Thoracic aorta (tissue), 2 donors: Measurements from ENCODE around the gene SPATS1. TPM values are rescaled to one million over a fixed set of nuclear protein-coding genes. Genes with fewer than 3 reads are reported as not detected.
A peak's percentile ranks its signal among the peaks of the same experiment; 100 is the strongest.

Source experiments
- ATAC-seq: fragments of 150-250 bp; one replicate; pipeline ENCODE4 v1.8.0; 2017; ENCODE audit warnings: low read depth; ENCODE audit not compliant: insufficient number of reproducible peaks, low FRiP score
- DNase-seq: peaks from one replicate; pipeline ENCODE4 v3.0.0-alpha.2; 2020; ENCODE audit warnings: low spot score
- H3K27ac ChIP-seq, 2 donors: fragments of 200-600 bp; sonication (generic); 1 replicate in 1 of 2; 2 replicates in 1 of 2; pipeline ENCODE4 v1.5.1; 2016; ENCODE audit warnings: mild to moderate bottlenecking in 2 of 2, moderate library complexity in 2 of 2
- H3K27me3 ChIP-seq: fragments of 200-600 bp; sonication (generic); replicated peaks from 2 replicates; pipeline ENCODE4 v1.6.0; 2016; ENCODE audit warnings: mild to moderate bottlenecking; ENCODE audit not compliant: insufficient read depth
- H3K36me3 ChIP-seq: fragments of 200-600 bp; sonication (generic); one replicate; pipeline ENCODE4 v1.5.1; 2016
- H3K4me1 ChIP-seq, 2 donors: fragments of 200-600 bp; sonication (generic); 1 replicate in 1 of 2; 2 replicates in 1 of 2; pipeline versions ENCODE4 v1.5.1 to v1.6.0; 2016; ENCODE audit warnings: low read depth in 2 of 2, mild to moderate bottlenecking in 1 of 2; ENCODE audit not compliant: control insufficient read depth in 1 of 2
- H3K4me3 ChIP-seq: fragments of 200-600 bp; sonication (generic); 2 replicates; pipeline ENCODE4 v1.5.1; 2016; ENCODE audit warnings: mild to moderate bottlenecking
- H3K9me3 ChIP-seq: fragments of 200-600 bp; sonication (generic); 2 replicates; pipeline ENCODE4 v1.5.1; 2016
- CTCF ChIP-seq: fragments of 200-600 bp; sonication (generic); IDR thresholded peaks from one replicate; pipeline ENCODE4 v1.5.1; 2019; ENCODE audit warnings: antibody characterized with exemption
- total RNA-seq, 2 donors: library from RNA; depleted of rRNA; stranded (reverse); fragments of >200 nt; gene quantifications; one replicate each; pipeline versions ENCODE4 v1.1.0 to v1.2.3, GENCODE V29; 2016

Gene SPATS1
- total RNA-seq, 2 donors from 2014 or later, result not detected

DNA sequence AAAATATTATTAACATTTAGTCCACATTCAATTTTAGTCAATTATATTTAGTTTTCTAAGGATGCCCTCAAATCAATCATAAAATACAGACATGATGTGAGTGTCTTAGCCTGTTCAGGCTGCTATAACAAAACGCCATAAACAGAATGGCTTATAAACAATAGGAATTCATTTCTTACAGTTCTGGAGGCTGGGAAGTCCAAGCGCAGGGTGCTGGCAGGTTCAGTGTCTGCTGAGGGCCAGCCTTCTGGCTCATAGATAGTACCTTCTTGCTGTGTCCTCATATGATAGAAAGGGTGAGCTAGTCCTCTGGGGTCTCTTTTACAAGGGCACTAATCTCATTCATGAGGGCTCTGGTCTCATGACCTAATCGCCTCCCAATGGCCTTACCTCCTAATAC is 35.0 kb downstream of the SPATS1 start:
- Histone ChIP-seq H3K4me3 (no peak overlapping the region), H3K4me1 (no peaks in the 10 kb centered on the region), H3K27me3 (no peaks in the 10 kb centered on the region), H3K36me3 (no peaks in the 10 kb centered on the region), H3K27ac (no peak overlapping the region), H3K9me3 (no peaks in the 10 kb centered on the region)
- ATAC-seq (no peak), DNase-seq (no peak)
- TF ChIP-seq CTCF, result no peak

- DNase-seq (no peak), ATAC-seq (no peak)
- no peak for TF ChIP-seq CTCF
- Histone ChIP-seq H3K4me3 (no peak overlapping the region), H3K27me3 (no peaks in the 10 kb centered on the region), H3K9me3 (no peaks in the 10 kb centered on the region), H3K27ac (no peak overlapping the region), H3K4me1 (no peaks in the 10 kb centered on the region), H3K36me3 (no peaks in the 10 kb centered on the region)
Observed at GRCh38 chr6:44377971-44378370, 35.5 kb downstream of the SPATS1 start.

GRCh38 chr6:44381739-44382138 is 39.3 kb downstream of the SPATS1 start:
- Histone ChIP-seq H3K27ac (no peak overlapping the region), H3K36me3 (no peaks in the 10 kb centered on the region), H3K27me3 (no peaks in the 10 kb centered on the region), H3K9me3 (no peaks in the 10 kb centered on the region), H3K4me1 (peaks cover 3 to 5% of the 10 kb centered on the region in 2 donors), H3K4me3 (no peak overlapping the region)
- TF ChIP-seq CTCF, result no peak
- ATAC-seq (no peak), DNase-seq (no peak)

DNA sequence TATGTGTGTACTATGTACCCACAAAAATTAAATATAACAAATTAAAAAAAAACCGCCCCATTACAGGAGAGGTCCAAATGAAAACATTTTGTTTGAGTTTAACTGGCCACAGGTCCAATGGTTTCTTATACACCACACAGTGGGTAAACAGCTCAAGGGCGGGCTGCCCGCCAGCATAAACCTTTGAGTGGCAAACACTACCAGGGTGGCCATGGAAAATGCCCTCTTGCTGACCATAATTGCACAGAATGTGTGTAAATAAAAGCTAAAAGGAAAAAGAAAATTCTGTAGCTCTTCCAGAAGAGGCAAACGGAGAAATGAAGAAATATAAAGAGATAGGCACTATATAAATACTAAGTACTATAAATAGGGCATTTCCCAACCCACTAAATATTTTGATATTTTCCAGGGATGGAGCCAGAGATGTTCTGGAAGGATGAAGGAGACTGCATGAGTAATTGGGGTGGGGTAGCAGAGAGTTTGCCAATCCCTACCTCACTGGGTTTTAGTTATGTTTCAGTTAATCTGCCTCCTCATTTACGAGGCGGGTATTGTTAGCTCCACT is 44.0 kb downstream of the SPATS1 start:
- Histone ChIP-seq H3K9me3 (no peaks in the 10 kb centered on the region), H3K4me1 (peaks cover 16 to 29% of the 10 kb centered on the region in 2 donors), H3K27ac (peak overlapping the region; percentile 96 to 97), H3K4me3 (peak overlapping the region; percentile 95), H3K27me3 (no peaks in the 10 kb centered on the region), H3K36me3 (peaks cover 4% of the 10 kb centered on the region)
- ATAC-seq (peak; percentile 58), DNase-seq (peak; percentile 25)
- no peak for TF ChIP-seq CTCF

- Histone ChIP-seq H3K4me3 (peak overlapping the region; percentile 95), H3K36me3 (peaks cover 8% of the 10 kb centered on the region), H3K9me3 (no peaks in the 10 kb centered on the region), H3K27ac (peak overlapping the region; percentile 96 to 97), H3K4me1 (peaks cover 16 to 29% of the 10 kb centered on the region in 2 donors), H3K27me3 (no peaks in the 10 kb centered on the region)
- no peak for DNase-seq
- ATAC-seq, result peak; percentile 14
- no peak for TF ChIP-seq CTCF
Observed at GRCh38 chr6:44386929-44387345, 44.5 kb downstream of the SPATS1 start.
